HUES64 (cell line): ENCODE data around the gene ZNF329.

Source experiments
- H3K27ac ChIP-seq: 2 replicates; pipeline ENCODE4 v1.7.0; 2013; ENCODE audit warnings: low read depth, low read length, inconsistent platforms
- H3K27me3 ChIP-seq: 2 replicates; pipeline ENCODE4 v1.6.1; 2013; ENCODE audit warnings: mild to moderate bottlenecking, low read length; ENCODE audit not compliant: insufficient read depth
- H3K36me3 ChIP-seq: 2 replicates; pipeline ENCODE4 v1.6.1; 2013; ENCODE audit warnings: mild to moderate bottlenecking, low read length; ENCODE audit not compliant: insufficient read depth
- H3K4me1 ChIP-seq: 2 replicates; pipeline ENCODE4 v1.6.1; 2013; ENCODE audit warnings: mild to moderate bottlenecking, low read length, moderate library complexity; ENCODE audit not compliant: insufficient read depth
- H3K4me3 ChIP-seq: 2 replicates; pipeline ENCODE4 v1.5.1; 2013; ENCODE audit warnings: mild to moderate bottlenecking, low read length, moderate library complexity
- H3K9ac ChIP-seq: 2 replicates; pipeline ENCODE4 v1.6.1; 2013; ENCODE audit warnings: mild to moderate bottlenecking, low read depth, low read length
- H3K9me3 ChIP-seq: 2 replicates; pipeline ENCODE4 v1.6.1; 2013; ENCODE audit warnings: low read depth, low read length; ENCODE audit not compliant: insufficient read depth
- WGBS: fragments of 150-250, 120-280 bp; methylation state at CpG from one replicate; pipeline ENCODE4 v1.1.7; 2013; ENCODE audit warnings: missing lambda C conversion rate; 5-methylcytosine and 5-hydroxymethylcytosine counted together

Gene ZNF329

GRCh38 chr19:58089846-58090245, 60.7 kb downstream of the ZNF329 start:
- no peak overlapping the region for H3K27ac ChIP-seq
- no peak overlapping the region for H3K4me3 ChIP-seq
- WGBS: 95% methylated on average over 16 of the region's 16 CpGs
- no peaks in the 10 kb centered on the region for H3K9me3 ChIP-seq
- no peaks in the 10 kb centered on the region for H3K27me3 ChIP-seq
- H3K36me3 ChIP-seq: peaks cover 26% of the 10 kb centered on the region
- H3K9ac ChIP-seq: no peak overlapping the region
- H3K4me1 ChIP-seq: no peaks in the 10 kb centered on the region; the same call in 1 of the 2 replicates

- Histone ChIP-seq H3K9ac (no peak overlapping the region), H3K36me3 (peaks cover 39% of the 10 kb centered on the region), H3K9me3 (no peaks in the 10 kb centered on the region), H3K27ac (no peak overlapping the region), H3K4me1 (no peaks in the 10 kb centered on the region; the same call in 1 of the 2 replicates), H3K27me3 (no peaks in the 10 kb centered on the region), H3K4me3 (no peak overlapping the region)
- 97% methylated on average over 13 of the region's 13 CpGs for WGBS
Observed at GRCh38 chr19:58088521-58089052, 62.0 kb downstream of the ZNF329 start.

- Histone ChIP-seq H3K36me3 (peaks cover 39% of the 10 kb centered on the region), H3K4me3 (no peak overlapping the region), H3K9ac (no peak overlapping the region), H3K4me1 (no peaks in the 10 kb centered on the region; the same call in 1 of the 2 replicates), H3K27ac (no peak overlapping the region), H3K9me3 (no peaks in the 10 kb centered on the region; the same call in 1 of the 2 replicates), H3K27me3 (no peaks in the 10 kb centered on the region)
- WGBS: 96% methylated on average over 23 of the region's 23 CpGs
Observed at GRCh38 chr19:58086825-58087710, 63.5 kb downstream of the ZNF329 start.

GRCh38 chr19:58085348-58085875, 65.2 kb downstream of the ZNF329 start:
- 94% methylated on average over 29 of the region's 29 CpGs for WGBS
- Histone ChIP-seq H3K4me3 (no peak overlapping the region), H3K27ac (no peak overlapping the region), H3K9me3 (no peaks in the 10 kb centered on the region; the same call in 1 of the 2 replicates), H3K36me3 (peaks cover 39% of the 10 kb centered on the region), H3K9ac (no peak overlapping the region), H3K4me1 (no peaks in the 10 kb centered on the region), H3K27me3 (no peaks in the 10 kb centered on the region)

- Histone ChIP-seq H3K36me3 (peaks cover 39% of the 10 kb centered on the region), H3K9me3 (no peaks in the 10 kb centered on the region; the same call in 1 of the 2 replicates)
- WGBS: 96% methylated on average over 69 of the region's 69 CpGs
Observed at GRCh38 chr19:58084596-58085347, 65.8 kb downstream of the ZNF329 start.

GRCh38 chr19:58083021-58083420, 67.6 kb downstream of the ZNF329 start:
- Histone ChIP-seq H3K4me1 (no peaks in the 10 kb centered on the region), H3K4me3 (no peak overlapping the region), H3K9me3 (no peaks in the 10 kb centered on the region; the same call in 1 of the 2 replicates), H3K36me3 (peaks cover 33% of the 10 kb centered on the region), H3K9ac (no peak overlapping the region), H3K27me3 (no peaks in the 10 kb centered on the region), H3K27ac (no peak overlapping the region)
- WGBS: 97% methylated on average over 2 of the region's 3 CpGs

More at GRCh38 chr19:58084596-58085347, 65.8 kb downstream of the ZNF329 start:
- H3K27me3 ChIP-seq: no peaks in the 10 kb centered on the region
- H3K27ac ChIP-seq: no peak overlapping the region
- H3K4me1 ChIP-seq: no peaks in the 10 kb centered on the region
- H3K4me3 ChIP-seq: no peak overlapping the region
- no peak overlapping the region for H3K9ac ChIP-seq

- WGBS: 90% methylated on average over 10 of the region's 10 CpGs
- Histone ChIP-seq H3K27me3 (no peaks in the 10 kb centered on the region), H3K9me3 (peaks cover 6% of the 10 kb centered on the region; the same call in 1 of the 2 replicates), H3K27ac (no peak overlapping the region), H3K36me3 (peaks cover 12% of the 10 kb centered on the region), H3K4me1 (no peaks in the 10 kb centered on the region), H3K9ac (no peak overlapping the region), H3K4me3 (no peak overlapping the region)
Observed at GRCh38 chr19:58079792-58080191, 70.8 kb downstream of the ZNF329 start.
